ENCODE measurements around the gene TBXAS1. TPM values are rescaled to one million over a fixed set of nuclear protein-coding genes. Genes with fewer than 3 reads are reported as not detected.

Gene TBXAS1
- total and polyA plus RNA-seq, 2 experiments from 2014 or later, result 1.3 TPM; not detected in 1

- H3K27ac Mint-ChIP-seq, result no peak overlapping the region
Measured at GRCh38 chr7:139991911-139992310, 162.8 kb downstream of the TBXAS1 start.

More at GRCh38 chr7:139991911-139992310, 162.8 kb downstream of the TBXAS1 start:
- Histone ChIP-seq H3K36me3 (ENCODE audit: insufficient read depth) (no peaks in the 10 kb centered on the region), H3K27me3 (ENCODE audit: insufficient read depth) (no peaks in the 10 kb centered on the region), H3K79me2 (replicated peaks; ENCODE audit: insufficient read depth) (no peaks in the 10 kb centered on the region), H4K20me1 (replicated peaks; ENCODE audit: insufficient read depth) (no peaks in the 10 kb centered on the region), H3K4me2 (no peak overlapping the region), H3K27ac (ENCODE audit: low read depth) (no peak overlapping the region), H3K4me1 (ENCODE audit: insufficient read depth) (no peaks in the 10 kb centered on the region), H3F3A (replicated peaks; ENCODE audit: low read depth) (no peaks in the 10 kb centered on the region), H3K4me3 (no peak overlapping the region), H2AFZ (no peak overlapping the region), H3K9me2 (ENCODE audit: insufficient read depth) (no peaks in the 10 kb centered on the region)
- no peaks in the 10 kb centered on the region for H3K36me3 Mint-ChIP-seq (ENCODE audit: low read depth)
- ATAC-seq (no peak), DNase-seq (ENCODE audit: low spot score) (no peak)
- H3K4me3 Mint-ChIP-seq, result no peak overlapping the region
- peaks cover 6% of the 10 kb centered on the region for H3K27me3 Mint-ChIP-seq (ENCODE audit: insufficient read depth, low read depth, poor library complexity)
- no peaks in the 10 kb centered on the region for H3K9me3 Mint-ChIP-seq
- no peak for TF ChIP-seq EZH2 (IDR thresholded peaks at IDR 0.05; ENCODE audit: low read depth, unreplicated experiment)
- no peak for TF ChIP-seq ZNF462 (CRISPR knock-in tag; IDR thresholded peaks at IDR 0.05)
- H3K4me1 Mint-ChIP-seq, result peaks cover 9% of the 10 kb centered on the region
